NOMO-1 treated with dmso at 0.1 percent for 144 hours (cell line): ENCODE results near the gene TEX44.

Source experiments
- DNase-seq: peaks from one replicate; lab custom pipeline; 2025; ENCODE audit not compliant: unreplicated experiment; lab: John Stamatoyannopoulos, UW

TEX44 gene

DNA sequence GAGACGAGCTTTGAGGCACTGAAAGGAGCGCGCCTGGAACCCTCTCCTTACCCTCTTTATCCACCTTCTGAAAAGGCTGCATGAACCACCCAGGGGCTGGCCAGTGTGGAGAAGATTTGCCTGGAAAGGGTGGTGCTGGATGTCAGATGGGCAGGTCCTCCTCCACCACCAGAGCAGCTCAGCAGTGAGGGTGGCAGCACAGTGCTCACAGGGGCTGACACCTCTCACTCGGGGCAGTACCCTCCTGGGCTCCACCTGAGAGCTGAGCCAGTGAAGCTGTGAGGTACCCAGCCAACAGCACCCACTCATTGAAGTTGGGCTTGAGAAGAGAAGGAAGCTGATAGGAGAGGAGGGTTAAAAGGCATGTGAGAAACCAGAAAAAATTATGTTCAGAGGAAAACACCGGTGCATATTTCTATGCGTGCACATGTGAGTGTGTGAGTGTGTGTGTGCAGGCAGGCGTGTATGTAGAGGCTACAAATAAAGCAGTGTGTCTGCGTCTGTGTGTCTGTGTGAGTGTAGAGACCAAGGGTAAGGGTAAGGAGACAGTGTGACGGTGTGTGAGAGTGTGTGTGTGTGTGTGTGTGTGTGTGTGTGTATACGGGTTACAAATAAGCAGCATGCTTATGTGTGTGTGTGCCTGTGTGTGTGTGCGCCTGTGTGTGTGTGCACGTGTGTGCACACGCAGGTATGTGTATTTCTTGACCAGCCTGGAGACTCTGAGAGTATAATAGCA lies 40.7 kb downstream of the TEX44 start:
- DNase-seq, result no peak

DNA sequence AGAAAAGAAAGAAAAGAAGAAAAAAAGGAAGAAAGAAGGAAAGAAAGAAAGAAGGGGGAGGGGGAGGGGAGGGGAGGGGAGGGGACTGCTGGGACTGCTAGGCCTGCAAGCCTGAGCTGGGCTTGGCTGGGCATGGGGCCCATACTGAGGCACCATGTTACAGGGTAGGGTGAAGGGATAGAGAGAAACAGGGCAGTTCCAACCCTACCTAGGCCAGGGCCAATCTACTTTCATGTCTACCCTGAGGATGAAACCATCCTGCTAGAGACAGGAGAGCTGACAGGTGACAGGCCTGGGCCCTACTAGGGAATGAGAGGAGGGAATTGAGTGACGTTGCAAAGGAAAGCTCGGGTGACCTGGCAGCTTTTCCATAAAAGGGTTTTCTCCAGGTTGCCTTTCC lies 41.7 kb downstream of the TEX44 start:
- DNase-seq, result no peak

DNA sequence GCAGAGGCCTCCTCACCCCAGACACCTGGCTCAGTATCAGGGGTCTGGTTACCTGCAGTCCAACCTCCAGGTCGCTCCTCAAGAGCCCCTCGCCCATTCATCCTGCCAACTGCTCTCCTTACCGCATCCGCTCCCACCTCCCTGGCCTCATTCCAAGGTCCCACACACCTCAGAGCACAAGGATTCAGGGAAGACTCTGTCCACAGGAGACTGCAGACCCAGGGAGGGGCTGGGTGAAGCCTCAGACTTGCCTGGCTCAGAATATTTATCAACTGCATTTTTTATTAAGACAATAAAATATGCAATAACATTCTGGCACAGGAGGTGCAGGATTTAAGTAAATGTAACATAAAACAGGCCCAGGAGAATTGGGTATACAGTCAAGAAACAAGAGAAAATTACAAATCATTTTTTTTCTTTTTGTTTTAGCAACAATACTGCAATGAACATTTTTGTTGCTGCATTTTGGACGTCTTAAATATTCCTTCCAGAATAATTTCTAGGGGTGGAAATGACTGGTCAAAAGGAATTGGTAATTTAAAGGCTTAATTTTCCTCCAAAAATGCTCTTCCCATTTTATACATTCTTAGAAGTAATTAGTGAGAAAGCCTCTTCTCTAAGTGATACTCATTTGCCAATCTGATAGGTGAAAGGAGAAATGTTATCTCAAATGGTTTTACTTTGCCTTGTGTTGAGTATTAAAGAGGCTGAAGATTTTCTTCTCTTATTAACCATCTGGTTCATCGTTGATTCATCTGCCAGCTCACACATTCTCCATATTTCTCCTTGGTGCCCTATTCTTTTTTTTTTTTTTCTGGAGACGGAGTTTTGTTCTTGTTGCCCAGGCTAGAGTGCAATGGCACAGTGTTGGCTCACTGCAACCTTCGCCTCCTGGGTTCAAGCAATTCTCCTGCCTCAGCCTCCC lies 42.5 kb downstream of the TEX44 start:
- DNase-seq, result no peak

DNA sequence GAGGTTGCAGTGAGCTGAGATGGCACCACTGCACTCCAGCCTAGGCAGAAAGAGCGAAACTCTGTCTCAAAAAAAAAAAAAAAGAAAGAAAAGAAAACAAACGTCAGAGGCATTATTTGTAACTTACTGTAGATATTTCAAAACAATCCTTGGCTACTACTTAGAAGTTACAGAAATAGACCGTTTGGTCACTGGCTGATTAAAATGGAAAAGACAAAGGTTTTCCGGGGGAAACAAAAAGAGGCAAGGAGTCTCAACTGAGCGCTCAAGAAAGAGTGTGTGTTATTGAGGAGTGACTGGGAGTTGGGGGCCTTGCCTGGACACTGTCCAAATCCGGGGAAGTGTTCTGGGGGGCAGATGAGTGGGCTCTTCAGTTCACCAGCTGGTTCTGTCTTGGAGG lies 47.6 kb downstream of the TEX44 start:
- DNase-seq, result no peak

DNA sequence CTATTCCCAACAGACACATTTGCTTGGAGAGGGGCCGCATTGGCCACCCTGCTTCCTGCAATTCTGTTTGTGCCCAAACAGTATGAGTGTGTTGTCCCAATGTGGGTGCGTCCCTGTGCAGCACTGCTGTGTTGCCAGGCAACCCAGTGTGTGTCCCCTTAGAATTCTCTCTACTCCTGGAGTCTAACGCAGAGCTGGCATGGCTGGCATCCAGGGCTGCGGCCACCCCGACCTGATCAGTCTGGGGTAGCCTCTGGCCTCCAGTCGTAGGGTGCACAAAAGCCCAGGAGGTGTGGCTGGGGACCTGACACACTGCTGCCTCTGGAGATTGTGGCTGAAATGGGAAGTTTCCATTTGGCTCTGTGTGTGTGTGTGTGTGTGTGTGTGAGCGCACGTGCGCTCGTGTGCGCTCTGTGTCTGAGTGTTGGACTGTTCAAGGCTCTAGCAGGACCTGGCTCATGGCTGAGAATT lies 48.0 kb downstream of the TEX44 start:
- DNase-seq, result peak; percentile 25

DNA sequence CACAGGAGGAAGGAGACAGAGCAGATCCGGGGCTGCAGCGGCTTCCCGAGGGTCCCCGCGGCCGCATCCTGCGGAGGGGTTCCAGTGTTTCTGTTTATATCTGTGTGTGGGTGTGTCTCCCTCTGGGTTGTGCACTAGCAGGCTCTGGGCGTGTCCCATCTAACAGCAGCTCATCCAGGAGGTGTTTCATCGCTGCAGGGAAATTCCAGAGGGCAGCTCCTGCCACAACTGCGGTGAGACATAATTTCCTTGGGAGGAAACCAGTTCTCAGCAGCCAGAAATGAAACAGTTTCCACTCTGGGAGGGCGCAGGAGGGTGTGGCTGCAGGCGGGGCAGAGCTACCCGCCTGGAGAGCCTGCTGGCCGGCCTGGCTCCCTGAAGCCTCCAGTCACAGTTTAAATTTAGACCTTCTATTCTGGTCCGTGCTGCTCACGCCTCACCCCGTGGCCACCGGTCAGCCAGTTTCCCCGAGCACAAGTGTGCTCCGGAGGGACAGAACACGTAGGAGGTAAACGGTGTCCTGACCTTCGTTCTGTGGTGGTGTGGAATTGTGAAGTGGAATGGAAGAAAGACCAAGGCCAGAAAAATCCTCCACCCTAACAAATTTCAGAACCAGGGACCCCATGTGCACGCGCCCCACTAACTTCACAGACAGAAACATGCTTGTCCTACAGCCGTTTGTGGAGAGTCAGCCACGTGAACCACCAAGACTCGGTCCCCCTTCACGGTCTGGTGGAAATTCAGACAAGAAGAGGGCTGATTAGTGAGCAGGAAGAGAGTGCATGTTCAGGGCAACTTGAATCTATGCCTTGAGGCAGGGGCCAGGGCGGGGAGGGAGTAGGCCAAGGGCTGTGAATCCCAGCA lies 50.2 kb downstream of the TEX44 start:
- DNase-seq, result peak; percentile 69

DNA sequence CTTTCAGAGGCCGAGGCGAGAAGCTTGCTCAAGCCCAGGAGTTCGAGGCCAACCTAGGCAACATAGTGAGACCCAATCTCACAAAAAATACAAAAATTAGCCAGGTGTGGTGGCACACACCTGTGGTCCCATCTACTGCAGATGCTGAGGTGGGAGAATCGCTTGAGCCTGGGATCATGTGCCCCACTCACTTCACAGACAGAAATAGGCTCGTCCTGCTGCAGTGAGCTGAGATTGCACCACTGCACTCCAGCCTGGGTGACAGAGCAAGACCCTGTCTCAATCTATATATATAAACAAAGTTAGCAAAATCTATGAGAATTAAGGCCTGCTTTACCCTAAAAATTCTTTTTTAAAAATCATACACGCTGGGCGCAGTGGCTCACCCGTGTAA lies 50.8 kb downstream of the TEX44 start:
- DNase-seq, result no peak
